ENCODE data around the gene EPOP.

The EPOP gene

GRCh38 chr17:38674014-38674748, 576 bp downstream of the EPOP start:
- ATAC-seq (peak; percentile 0), DNase-seq (peak; percentile 58)

GRCh38 chr17:38673707-38674013, 1.1 kb downstream of the EPOP start:
- ATAC-seq, result no peak

GRCh38 chr17:38672788-38673706, 1.7 kb downstream of the EPOP start:
- DNase-seq, result no peak
- no peak for ATAC-seq

More at GRCh38 chr17:38673707-38674013, 1.1 kb downstream of the EPOP start:
- no peak for DNase-seq

- DNase-seq (no peak), ATAC-seq (no peak)
Measured at GRCh38 chr17:38671939-38672720, 2.6 kb downstream of the EPOP start.

- DNase-seq (no peak), ATAC-seq (no peak)
Measured at GRCh38 chr17:38669520-38669919, 5.2 kb downstream of the EPOP start.

GRCh38 chr17:38667787-38668122, 7.0 kb downstream of the EPOP start:
- ATAC-seq (no peak), DNase-seq (no peak)

GRCh38 chr17:38667099-38667786, 7.5 kb downstream of the EPOP start:
- DNase-seq (peak; percentile 69), ATAC-seq (peak; percentile 51)

GRCh38 chr17:38663964-38664644, 10.7 kb downstream of the EPOP start:
- DNase-seq (no peak), ATAC-seq (no peak)

GRCh38 chr17:38663125-38663751, 11.5 kb downstream of the EPOP start:
- ATAC-seq (peak; percentile 69), DNase-seq (peak; percentile 69)

GRCh38 chr17:38660097-38661025, 14.4 kb downstream of the EPOP start:
- DNase-seq (no peak), ATAC-seq (no peak)

- DNase-seq (no peak), ATAC-seq (no peak)
Measured at GRCh38 chr17:38659415-38659814, 15.3 kb downstream of the EPOP start.

- ATAC-seq (no peak), DNase-seq (no peak)
Measured at GRCh38 chr17:38658741-38659345, 15.9 kb downstream of the EPOP start.

GRCh38 chr17:38657824-38658740, 16.7 kb downstream of the EPOP start:
- DNase-seq (no peak), ATAC-seq (no peak)

- ATAC-seq, result no peak
- no peak for DNase-seq
Measured at GRCh38 chr17:38656959-38657823, 17.6 kb downstream of the EPOP start.

GRCh38 chr17:38654411-38655398, 20.1 kb downstream of the EPOP start:
- DNase-seq (peak; percentile 43), ATAC-seq (peak; percentile 71)

- DNase-seq (no peak), ATAC-seq (no peak)
Measured at GRCh38 chr17:38653679-38654078, 21.1 kb downstream of the EPOP start.

Data from stimulated activated naive CD8-positive, alpha-beta T cell treated with anti-CD3 and anti-CD28 coated beads, Interleukin-15, Interleukin-2, amounts not matched to agents 100 U/mL and 50 U/mL, for 24 hours (primary cell).